ENCODE data around the gene TFF1.

DNA sequence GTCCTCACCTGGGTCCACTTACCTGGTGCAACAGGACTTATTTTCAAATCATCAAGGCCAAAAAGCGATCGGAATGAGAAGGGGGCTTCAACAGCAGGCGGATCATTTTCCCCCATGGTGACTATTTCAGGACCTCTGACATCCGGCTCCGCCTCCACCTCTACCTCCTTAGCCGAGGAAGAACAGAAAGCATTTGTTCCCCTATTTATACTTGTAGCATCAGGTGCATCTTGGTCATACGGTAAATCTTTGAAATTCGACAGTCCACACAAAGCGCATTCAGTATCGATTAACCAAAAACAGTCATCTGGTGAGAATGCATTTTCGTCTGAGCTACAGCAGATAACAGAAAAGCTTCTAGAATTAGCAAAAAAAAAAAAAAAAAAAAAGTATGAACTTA, 29.0 kb upstream of the TFF1 start:
- TF ChIP-seq, protein P1, sequence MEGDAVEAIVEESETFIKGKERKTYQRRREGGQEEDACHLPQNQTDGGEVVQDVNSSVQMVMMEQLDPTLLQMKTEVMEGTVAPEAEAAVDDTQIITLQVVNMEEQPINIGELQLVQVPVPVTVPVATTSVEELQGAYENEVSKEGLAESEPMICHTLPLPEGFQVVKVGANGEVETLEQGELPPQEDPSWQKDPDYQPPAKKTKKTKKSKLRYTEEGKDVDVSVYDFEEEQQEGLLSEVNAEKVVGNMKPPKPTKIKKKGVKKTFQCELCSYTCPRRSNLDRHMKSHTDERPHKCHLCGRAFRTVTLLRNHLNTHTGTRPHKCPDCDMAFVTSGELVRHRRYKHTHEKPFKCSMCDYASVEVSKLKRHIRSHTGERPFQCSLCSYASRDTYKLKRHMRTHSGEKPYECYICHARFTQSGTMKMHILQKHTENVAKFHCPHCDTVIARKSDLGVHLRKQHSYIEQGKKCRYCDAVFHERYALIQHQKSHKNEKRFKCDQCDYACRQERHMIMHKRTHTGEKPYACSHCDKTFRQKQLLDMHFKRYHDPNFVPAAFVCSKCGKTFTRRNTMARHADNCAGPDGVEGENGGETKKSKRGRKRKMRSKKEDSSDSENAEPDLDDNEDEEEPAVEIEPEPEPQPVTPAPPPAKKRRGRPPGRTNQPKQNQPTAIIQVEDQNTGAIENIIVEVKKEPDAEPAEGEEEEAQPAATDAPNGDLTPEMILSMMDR (IDR thresholded peaks at IDR 0.05) = no peak
- TF ChIP-seq POLR2A (IDR thresholded peaks at IDR 0.05) = no peak
